NCI-H128 (cell line): ENCODE results near the gene NPHP1.
"Not testable (repeated sequence)": the region's sequence is repeated elsewhere in the genome, so short reads cannot be mapped to it uniquely, and the experiment has no call there.

Experiments used
- DNase-seq: peaks from one replicate; lab custom pipeline; 2025; ENCODE audit not compliant: unreplicated experiment; lab: John Stamatoyannopoulos, UW

NPHP1 gene

DNA sequence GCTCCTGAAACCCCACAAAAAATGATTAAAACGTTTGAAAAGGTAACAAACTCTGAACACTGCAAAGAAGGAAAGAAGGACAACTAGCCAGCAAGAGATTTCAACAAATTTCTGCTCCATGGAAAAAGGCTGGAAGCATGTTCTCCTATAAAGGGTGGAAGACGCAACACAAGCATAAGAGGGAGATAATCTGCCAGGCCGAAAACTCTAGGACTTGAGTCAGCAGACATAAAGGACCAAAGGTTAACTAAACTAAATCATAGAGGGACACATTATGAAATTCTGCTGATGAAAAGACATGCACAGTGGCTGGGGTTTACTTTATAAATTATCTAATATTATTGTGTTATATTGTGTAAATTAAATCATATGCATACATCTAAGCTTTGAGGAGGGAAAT, 6.8 kb downstream of the NPHP1 start:
- no peak for DNase-seq

DNA sequence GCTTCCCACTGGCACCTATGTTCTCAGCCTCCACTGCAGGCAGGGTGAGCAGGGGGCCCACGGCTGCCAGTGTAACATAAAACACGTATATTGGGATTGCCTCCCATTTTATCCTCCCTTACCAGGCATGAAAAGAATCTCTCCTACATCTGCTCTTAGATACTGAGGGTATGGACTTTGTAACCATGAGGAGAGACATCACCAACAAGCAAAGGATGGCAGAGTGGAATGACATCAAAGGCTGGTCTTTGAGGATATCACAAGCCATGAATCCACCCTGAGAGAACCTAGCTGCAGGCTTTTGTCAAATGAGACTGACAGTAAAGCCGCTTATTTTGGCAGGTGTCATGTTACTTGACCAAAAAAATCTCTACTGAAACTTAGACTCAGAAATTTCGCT, 7.4 kb downstream of the NPHP1 start:
- DNase-seq = no peak

DNA sequence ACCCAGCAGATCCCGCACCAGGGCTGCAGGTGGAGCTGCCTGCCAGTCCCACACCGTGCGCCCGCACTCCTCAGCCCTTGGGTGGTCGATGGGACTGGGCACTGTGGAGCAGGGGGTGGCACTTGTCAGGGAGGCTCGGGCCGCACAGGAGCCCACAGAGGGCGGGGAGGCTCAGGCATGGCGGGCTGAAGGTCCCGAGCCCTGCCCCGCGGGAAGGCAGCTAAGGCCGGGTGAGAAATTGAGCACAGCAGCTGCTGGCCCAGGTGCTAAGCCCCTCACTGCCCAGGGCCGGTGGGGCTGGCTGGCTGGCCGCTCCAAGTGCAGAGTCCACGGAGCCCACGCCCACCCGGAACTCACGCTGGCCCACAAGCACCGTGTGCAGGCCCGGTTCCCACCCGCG, 14.6 kb downstream of the NPHP1 start:
- DNase-seq = not testable (repeated sequence)

DNA sequence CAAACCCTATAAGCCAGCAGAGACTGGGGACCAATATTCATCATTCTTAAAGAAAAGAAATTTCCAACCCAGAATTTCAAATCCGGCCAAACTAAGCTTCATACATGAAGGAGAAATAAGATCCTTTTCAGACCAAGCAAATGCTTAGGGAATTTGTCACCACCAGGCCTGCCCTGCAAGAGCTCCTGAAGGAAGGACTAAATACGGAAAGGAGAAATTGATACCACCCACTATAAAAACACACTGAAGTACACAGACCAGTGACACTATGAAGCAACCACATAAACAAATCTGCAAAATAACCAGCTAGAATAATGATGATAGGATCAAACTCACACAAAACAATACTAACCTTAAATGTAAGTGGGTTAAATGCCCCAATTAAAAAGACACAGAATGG, 22.4 kb downstream of the NPHP1 start:
- DNase-seq = no peak

DNA sequence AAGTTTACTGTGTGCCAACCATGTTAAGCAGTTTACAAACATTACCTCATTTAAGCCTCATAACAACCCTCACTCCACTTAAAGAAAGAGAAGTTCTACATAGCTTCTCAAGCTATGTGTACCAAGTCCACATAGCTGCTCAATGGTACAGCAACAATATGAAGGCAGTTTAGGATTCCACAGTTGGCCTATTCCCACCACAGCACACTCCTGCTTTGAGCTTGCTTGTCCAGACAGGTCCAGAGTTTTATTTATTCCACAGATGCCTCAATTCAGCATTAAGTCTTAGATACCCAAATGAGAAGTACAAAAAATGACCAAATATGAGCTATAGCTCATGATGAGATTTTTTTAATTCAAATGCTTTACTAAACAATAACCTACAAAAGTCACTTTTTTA, 24.8 kb downstream of the NPHP1 start:
- no peak for DNase-seq

DNA sequence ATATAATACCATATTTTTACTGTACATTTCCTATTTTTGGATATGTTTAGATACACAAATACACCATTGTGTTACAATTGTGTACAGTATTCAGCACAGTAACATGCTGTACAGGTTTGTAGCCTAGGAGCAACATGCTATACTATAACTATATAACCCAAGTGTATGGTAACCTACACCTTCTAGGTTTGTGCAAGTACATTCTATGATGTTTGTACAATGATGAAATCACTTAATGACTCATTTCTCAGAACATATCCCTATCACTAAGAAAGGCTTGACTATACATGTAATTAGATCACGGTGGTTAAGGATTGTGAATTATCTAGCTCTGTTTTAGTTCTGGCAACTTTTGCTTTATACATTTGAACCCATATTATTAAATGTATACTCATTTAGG, 31.3 kb downstream of the NPHP1 start:
- no peak for DNase-seq

DNA sequence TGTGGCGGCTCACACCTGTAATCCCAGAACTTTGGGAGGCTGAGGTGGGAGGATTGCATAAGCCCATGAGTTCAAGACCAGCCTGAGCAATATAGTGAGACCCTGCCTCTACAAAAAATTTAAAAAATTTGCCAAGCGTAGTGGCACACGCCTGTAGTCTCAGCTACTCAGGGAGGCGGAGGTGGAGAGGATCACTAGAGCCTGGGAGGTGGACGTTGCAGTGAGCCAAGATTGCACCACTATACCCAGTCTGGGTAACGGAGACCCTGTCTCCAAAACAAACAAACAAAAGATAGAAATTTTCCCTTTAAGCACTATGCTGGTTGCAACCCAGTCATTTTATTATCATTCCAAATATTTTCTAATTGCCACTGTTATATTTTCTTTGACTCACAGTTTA, 32.3 kb downstream of the NPHP1 start:
- DNase-seq = no peak

DNA sequence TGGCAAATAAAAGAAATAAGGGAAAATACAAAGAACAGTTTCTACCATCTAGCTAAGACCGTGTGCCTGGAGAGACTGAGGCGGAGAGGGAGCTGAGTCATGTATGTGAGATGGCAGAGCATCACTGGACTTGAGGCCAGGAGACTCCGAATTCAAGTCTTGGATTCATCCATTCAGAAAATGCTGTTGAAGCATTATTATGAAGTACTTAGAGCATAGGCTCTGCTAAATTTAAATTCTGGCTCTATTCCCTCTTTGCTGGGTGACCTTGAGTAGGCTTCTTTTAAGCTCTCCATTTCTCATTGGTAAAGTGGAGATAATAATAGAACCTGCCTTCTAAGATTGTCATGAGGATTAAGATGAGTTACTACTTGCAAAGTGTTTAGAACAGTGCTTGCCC, 34.7 kb downstream of the NPHP1 start:
- DNase-seq = no peak

DNA sequence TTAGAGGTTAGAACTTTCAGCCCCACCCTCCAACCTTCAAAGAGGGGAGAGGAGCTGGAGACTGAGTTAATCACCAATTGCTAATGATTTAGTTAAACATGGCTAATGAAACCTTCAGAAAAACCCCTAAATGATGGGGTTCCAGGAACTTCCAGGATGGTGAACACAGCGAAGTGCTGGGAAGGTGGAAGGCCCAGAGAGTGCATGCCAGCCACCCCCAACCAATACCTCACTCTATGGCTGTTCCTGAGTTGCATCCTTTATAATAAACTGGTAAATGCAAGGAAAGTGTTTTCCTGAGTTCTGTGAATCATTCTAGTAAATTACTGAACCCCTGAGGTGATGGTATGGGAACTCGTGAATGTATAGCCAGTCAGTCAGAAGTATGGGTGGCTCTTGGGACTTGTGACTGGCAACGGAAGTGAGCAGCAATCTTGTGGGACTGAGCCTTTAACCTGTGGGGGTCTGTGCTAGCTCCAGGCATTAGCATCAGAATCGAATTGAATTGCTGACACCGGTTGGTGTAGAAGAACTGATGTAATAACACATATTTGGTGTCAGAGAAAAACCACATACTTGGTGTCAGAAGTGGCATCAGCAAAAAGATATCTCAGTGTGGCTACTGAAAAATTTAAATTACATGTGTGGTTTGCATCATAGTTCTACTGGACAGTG, 37.4 kb downstream of the NPHP1 start:
- DNase-seq = no peak

DNA sequence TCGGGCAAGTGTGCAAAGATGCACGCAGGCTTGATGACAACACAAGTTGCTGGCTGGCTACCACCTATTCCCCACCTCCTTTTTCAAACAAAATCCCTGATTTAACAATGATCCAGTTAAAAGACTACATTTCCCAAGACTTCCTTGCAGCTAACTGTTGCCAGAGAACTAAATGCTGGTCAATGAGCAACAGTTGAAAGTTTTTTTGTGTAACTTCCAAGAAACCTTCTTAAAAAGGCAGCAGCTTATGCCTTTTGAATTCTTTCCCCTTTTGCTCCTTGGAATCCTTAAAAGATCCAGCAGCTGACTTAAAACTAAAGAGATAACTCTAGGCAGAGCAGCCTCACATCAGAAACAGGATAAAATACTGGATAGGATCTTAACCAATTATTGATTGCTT, 38.5 kb downstream of the NPHP1 start:
- DNase-seq = no peak

DNA sequence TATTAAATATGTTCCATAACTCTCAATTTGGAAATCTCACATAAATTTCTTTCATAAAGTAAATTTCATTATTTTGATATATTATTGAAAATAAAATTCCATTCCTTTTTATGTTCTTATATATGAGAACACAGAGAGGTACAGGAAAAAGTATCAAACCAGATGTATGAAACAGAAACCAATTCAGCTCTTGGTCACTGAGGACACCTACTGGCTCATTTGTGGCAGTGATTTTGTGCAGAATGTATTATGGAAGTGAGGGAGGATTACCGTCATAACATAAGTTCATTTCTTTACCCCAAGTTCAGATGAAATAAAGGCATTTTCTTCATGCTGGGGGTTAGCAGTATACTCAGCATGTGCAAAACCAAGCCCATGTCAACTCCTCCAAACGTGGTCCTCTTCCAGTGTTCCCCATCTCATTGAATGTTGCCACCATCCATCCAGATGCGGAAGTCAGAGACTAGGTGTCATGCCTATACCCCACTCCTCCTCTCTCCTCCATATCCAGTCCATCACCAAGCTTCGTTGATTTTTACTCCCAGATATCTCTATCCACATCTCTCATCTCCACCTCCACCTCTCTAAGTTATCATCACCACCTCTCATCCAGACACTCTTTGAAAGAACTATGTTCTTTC, 47.5 kb downstream of the NPHP1 start:
- no peak for DNase-seq

DNA sequence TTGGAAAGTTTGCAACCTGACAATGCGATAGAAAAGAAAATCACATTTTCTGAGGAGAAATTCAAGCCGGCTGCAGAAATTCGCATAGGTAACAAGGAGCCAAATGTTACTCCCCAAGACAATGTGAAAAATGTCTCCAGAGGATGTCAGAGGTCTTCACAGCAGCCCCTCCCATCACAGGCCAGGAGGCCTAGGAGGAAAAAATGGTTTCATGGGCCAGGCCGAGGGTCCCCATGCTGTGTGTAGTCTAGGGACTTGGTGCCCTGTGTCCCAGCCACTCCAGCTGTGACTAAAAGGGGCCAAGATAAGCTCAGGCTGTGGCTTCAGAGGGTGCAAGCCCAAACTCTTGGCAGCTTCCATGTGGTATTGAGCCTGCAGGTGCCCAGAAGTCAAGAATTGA, 50.0 kb downstream of the NPHP1 start:
- DNase-seq = not testable (repeated sequence)

DNA sequence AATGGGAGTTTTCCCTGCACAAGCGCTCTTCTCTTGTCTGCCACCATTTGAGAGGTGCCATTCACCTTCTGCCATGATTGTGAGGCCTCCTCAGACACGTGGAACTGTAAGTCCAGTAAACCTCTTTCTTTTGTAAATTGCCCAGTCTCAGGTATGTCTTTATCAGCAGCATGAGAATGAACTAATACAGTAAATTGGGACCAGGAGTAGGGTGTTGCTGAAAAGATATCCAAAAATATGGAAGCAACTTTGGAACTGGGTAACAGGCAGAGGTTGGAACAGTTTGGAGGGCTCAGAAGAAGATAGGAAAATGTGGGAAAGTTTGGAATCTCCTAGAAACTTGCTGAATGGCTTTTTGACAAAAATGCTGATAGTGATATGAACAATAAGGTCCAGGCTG, 50.6 kb downstream of the NPHP1 start:
- DNase-seq = not testable (repeated sequence)

DNA sequence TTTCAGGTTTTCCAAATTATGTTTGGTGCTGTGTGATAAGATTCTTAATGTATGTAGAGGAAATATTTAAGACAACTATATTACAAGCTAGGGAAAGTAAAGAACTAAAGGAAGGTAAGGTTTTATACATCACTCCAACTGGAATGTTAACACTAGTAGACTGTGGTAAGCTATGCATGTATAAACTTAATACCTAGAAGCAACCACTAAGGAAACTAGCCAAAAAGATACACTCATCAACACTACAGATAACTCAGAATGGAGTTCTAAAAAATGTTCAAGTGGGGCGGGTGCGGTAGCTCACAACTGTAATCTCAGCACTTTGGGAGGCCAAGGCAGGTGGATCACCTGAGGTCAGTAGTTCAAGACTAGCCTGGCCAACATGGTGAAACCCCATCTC, 51.4 kb downstream of the NPHP1 start:
- no peak for DNase-seq

DNA sequence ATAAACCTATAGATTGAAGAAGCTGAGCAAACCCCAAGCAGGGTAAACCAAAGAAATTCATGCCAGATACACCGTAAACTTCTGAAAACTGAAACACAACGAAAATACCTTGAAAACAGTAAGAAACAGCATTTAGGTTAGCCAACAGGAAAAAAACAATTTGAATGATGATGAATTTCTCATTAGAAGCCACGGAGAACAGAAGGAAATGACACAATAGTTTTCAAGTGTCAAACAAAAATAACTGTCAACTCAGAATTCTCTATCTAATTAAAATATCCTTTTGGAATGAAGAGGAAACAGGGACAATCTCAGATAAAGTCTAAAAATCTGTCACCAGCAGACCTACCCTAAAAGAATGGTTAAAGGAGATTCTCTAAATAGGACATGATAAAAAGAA, 51.9 kb downstream of the NPHP1 start:
- no peak for DNase-seq

DNA sequence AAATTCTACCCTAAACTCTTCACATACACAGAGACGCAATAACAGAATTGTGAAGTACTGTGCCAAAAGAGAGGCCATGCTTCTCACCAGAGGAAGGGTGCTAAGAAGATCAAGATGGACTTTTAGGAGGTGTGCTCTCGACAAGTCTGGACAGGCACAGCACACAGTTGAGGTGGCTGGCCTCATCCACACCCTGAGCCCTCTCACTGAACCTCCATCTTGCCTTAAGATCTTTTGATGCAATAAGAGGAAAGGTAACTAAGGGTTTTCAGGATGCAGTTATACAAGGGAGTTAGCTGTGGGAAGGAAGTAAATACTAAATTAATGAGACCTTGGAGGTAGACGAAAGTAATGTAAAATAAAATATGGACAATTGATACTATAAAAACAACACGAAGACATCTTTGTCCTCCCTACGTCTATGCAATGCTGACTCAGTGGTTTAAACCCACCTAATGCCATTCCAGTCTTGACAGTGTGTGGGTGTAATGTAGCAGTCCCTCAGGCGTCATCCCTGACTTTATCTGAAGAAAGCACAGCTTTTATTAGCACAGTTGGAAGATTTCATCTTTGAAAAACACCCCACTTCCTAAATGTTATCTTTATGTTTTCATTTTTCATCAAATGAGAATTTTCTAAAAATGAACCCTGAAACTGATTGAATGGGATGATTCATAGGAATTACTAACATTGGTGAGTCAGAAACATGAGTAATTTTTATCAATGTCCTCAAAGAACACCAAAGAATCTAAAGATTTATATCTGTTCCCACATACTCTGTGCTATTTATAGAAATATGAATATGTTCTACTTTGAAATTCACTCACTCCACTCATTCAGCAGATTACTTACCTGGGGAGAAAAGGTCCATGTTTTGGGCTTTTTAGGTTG, 55.2 kb downstream of the NPHP1 start:
- no peak for DNase-seq

DNA sequence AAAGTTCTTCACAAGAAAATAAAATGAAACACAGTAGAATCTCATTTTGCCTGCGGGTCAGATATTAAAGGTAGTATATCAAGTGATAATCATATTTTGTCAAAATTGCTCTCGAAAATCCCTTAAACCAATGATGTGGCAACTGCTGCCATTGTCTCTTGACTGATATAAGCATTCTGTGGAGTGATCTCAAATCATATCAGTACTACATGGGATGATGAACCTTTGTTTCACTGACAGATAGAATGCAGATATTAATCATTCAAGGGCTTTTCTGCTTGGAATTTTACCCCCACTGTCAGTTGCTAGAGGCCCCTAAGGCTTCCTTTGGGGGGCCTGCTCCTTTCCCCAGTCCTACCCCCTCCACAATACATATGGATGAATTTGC, 57.9 kb downstream of the NPHP1 start:
- DNase-seq = no peak

DNA sequence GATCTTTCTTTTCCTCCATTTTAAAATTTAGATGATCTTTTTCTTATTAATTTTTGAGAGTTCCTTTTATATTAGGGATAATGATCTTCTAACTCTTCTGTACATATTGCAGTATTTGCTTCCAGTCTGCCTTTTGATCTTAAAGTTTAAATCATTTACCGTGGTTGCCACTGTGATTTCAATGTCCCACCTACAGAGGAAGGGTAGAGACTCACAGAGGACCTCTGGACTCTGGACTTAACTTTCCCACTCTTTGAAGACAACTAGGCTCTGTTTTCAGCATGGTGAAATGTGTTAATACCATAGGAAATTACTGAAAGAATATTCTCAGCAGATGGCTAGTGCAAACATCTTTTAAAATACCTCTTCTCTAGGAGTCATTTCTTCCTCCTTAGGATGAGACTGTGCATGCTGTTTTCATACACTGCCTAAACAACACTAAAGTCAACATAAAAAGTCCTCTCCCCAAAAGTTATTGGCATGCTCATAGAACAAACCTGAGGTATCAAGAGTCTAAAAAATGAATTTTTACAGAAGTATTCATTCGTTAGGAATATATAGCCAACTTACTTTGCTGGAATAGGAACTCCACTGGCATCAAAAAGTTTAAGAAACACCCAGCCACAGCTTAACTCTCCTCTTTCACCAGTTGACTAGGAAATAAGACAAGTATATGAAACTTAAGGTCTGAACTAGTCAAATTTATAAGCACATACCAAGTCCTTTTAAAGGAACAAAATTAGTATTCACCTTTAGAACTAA, 58.4 kb downstream of the NPHP1 start:
- no peak for DNase-seq

DNA sequence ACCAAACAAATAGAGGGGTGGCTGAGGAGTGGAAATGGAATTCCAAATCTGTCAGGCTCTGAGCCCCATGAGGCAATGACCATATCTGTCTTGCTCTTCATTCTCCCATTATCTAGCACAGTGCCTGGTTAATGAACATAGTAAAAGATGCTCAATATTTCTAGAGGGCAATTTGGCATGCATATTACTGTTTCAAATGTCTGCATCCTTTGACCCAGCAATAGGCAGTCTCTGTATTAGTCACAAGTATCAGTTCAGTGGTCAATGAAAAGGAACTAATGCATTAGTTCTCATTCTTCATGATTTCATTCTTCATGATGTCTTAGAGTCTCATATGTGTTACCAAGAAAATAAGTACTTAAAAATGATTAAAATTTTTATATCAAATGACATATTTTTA, 60.8 kb downstream of the NPHP1 start:
- DNase-seq = no peak

DNA sequence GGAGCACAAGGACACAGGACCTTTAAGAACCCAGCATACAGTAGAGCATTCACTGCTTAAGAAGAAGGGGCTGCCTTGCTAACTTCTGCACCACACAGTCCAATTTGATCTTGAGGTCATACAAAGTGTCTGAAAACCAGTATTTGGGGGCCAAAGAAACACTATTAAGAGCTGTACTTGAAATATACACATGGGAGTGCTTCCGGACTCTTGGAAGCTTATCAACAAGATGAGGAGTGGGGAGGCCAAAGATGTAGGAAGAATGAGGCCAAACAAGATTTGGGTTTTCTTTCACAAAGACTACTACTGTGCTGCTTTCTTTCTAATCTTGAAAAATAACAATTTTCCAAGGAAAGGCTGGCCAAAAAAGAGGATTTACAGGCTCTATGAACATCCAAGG, 64.4 kb downstream of the NPHP1 start:
- no peak for DNase-seq

DNA sequence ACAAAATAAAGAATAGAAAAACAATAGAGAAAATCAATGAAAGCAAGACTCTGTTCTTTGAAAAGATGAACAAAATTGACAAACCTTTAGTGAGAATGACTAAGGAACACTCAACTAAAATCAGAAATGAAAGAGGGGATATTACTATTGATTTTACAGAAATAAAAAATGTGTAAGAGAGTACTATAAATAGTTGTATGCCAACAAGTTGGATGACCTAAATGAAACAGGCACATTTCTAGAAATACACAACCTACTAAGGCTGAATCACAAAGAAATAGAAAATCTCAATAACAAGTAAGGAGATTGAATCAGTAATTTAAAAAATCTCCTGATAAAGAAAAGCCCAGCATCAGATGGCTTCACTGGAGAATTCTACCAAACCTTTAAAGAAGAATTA, 70.8 kb downstream of the NPHP1 start:
- no peak for DNase-seq
